ENCODE data around the gene LPCAT4.

- TF ChIP-seq EZH2 (IDR thresholded peaks at IDR 0.05) (no peak), POLR2AphosphoS5 (IDR thresholded peaks at IDR 0.05; ENCODE audit: borderline replicate concordance, low read depth, low read length) (no peak)
These were observed 6.7 kb downstream of the LPCAT4 start for GRCh38 chr15:34360298-34360697.
